Trophoblast cell (in vitro differentiated cells and primary cell): Measurements from ENCODE around the gene GINS3.

Experiments used
- DNase-seq, 2 donors: peaks; one replicate each; pipeline ENCODE4 v3.0.0-alpha.2; 2016
- H2AFZ ChIP-seq: 2 replicates; pipeline ENCODE4 v1.6.1; 2013; ENCODE audit warnings: low read length, moderate library complexity, mild to moderate bottlenecking; ENCODE audit not compliant: insufficient read depth, poor library complexity
- H2AK5ac ChIP-seq: 2 replicates; pipeline ENCODE4 v1.6.1; 2013; ENCODE audit warnings: mild to moderate bottlenecking, low read length
- H2BK120ac ChIP-seq: 2 replicates; pipeline ENCODE4 v1.6.1; 2013; ENCODE audit warnings: low read length, mild to moderate bottlenecking, moderate library complexity; ENCODE audit not compliant: insufficient read depth, poor library complexity
- H2BK12ac ChIP-seq: 2 replicates; pipeline ENCODE4 v1.6.1; 2013; ENCODE audit warnings: mild to moderate bottlenecking, low read length, moderate library complexity
- H2BK5ac ChIP-seq: 2 replicates; pipeline ENCODE4 v1.6.1; 2013; ENCODE audit warnings: low read length, low read depth, moderate library complexity, mild to moderate bottlenecking; ENCODE audit not compliant: poor library complexity
- H3K14ac ChIP-seq: 2 replicates; pipeline ENCODE4 v1.6.1; 2013; ENCODE audit warnings: mild to moderate bottlenecking, low read length
- H3K18ac ChIP-seq: 2 replicates; pipeline ENCODE4 v1.6.1; 2013; ENCODE audit warnings: mild to moderate bottlenecking, low read length
- H3K23ac ChIP-seq: 2 replicates; pipeline ENCODE4 v1.6.1; 2013; ENCODE audit warnings: low read length
- H3K27ac ChIP-seq: 2 replicates; pipeline ENCODE4 v1.5.1; 2013; ENCODE audit warnings: low read depth, mild to moderate bottlenecking, inconsistent platforms, low read length, moderate library complexity
- H3K27me3 ChIP-seq: 2 replicates; pipeline ENCODE4 v1.6.1; 2013; ENCODE audit warnings: inconsistent platforms, mild to moderate bottlenecking, low read length, moderate library complexity; ENCODE audit not compliant: insufficient read depth
- H3K36me3 ChIP-seq, 2 experiments: 1 replicate in 1 of 2; 2 replicates in 1 of 2; pipeline ENCODE4 v1.6.1; 2013; ENCODE audit warnings: low read length in 2 of 2, mild to moderate bottlenecking in 2 of 2, moderate library complexity in 1 of 2; ENCODE audit not compliant: insufficient read depth in 2 of 2, control insufficient read depth in 1 of 2
- H3K4ac ChIP-seq: 2 replicates; pipeline ENCODE4 v1.6.1; 2013; ENCODE audit warnings: low read depth, mild to moderate bottlenecking, low read length, moderate library complexity
- H3K4me1 ChIP-seq, 2 experiments: 1 replicate in 1 of 2; 2 replicates in 1 of 2; pipeline ENCODE4 v1.6.1; 2013; ENCODE audit warnings: low read length in 2 of 2, mild to moderate bottlenecking in 2 of 2, moderate library complexity in 1 of 2; ENCODE audit not compliant: insufficient read depth in 2 of 2, control insufficient read depth in 1 of 2
- H3K4me2 ChIP-seq: 2 replicates; pipeline ENCODE4 v1.6.1; 2013; ENCODE audit warnings: inconsistent platforms, mild to moderate bottlenecking, low read length, moderate library complexity
- H3K4me3 ChIP-seq: 2 replicates; pipeline ENCODE4 v1.5.1; 2013; ENCODE audit warnings: mild to moderate bottlenecking, low read depth, low read length, inconsistent platforms
- H3K79me1 ChIP-seq: one replicate; pipeline ENCODE4 v1.6.1; 2013; ENCODE audit warnings: low read length
- H3K79me2 ChIP-seq: 2 replicates; pipeline ENCODE4 v1.6.1; 2013; ENCODE audit warnings: low read length, mild to moderate bottlenecking; ENCODE audit not compliant: control insufficient read depth, insufficient read depth, poor library complexity
- H3K9ac ChIP-seq: 2 replicates; pipeline ENCODE4 v1.6.1; 2013; ENCODE audit warnings: mild to moderate bottlenecking, low read length
- H3K9me3 ChIP-seq: 2 replicates; pipeline ENCODE4 v1.6.1; 2013; ENCODE audit warnings: low read depth, mild to moderate bottlenecking, control low read depth, inconsistent platforms, low read length; ENCODE audit not compliant: insufficient read depth
- H4K12ac ChIP-seq: 2 replicates; pipeline ENCODE4 v1.6.1; 2013; ENCODE audit warnings: low read depth, mild to moderate bottlenecking, low read length, moderate library complexity
- H4K8ac ChIP-seq: 2 replicates; pipeline ENCODE4 v1.6.1; 2013; ENCODE audit warnings: low read depth, mild to moderate bottlenecking, low read length, moderate library complexity
- H4K91ac ChIP-seq: one replicate; pipeline ENCODE4 v1.6.1; 2013; ENCODE audit warnings: low read depth, mild to moderate bottlenecking, low read length, moderate library complexity
- WGBS: extraction: QIAGEN DNeasy Blood & Tissue Kit; methylation state at CpG from one replicate; pipeline ENCODE4 v1.1.7; 2013; ENCODE audit warnings: missing lambda C conversion rate; ENCODE audit not compliant: insufficient read length, insufficient coverage; ENCODE audit errors: extremely low coverage; 5-methylcytosine and 5-hydroxymethylcytosine counted together

Gene GINS3

GRCh38 chr16:58371841-58372240 is 20.4 kb upstream of the GINS3 start:
- no peaks in the 10 kb centered on the region for H3K79me2 ChIP-seq
- H3K9ac ChIP-seq: no peak overlapping the region
- no peak overlapping the region for H2AK5ac ChIP-seq
- no peak overlapping the region for H2AFZ ChIP-seq
- H3K4ac ChIP-seq: no peak overlapping the region
- no peak overlapping the region for H2BK12ac ChIP-seq
- H3K9me3 ChIP-seq: no peaks in the 10 kb centered on the region
- DNase-seq: no peak
- H2BK5ac ChIP-seq: no peak overlapping the region
- H3K23ac ChIP-seq: no peak overlapping the region
- H3K18ac ChIP-seq: no peak overlapping the region
- H3K14ac ChIP-seq: no peak overlapping the region
- no peak overlapping the region for H2BK120ac ChIP-seq
- H3K27ac ChIP-seq: no peak overlapping the region
- no peaks in the 10 kb centered on the region for H3K27me3 ChIP-seq
- no peaks in the 10 kb centered on the region for H3K36me3 ChIP-seq
- no CpG with 5 or more reads among the region's 2 CpGs for WGBS
- no peak overlapping the region for H4K8ac ChIP-seq
- H4K91ac ChIP-seq: no peak overlapping the region
- H3K4me1 ChIP-seq: no peaks in the 10 kb centered on the region
- H4K12ac ChIP-seq: no peak overlapping the region
- H3K79me1 ChIP-seq: no peaks in the 10 kb centered on the region
- H3K4me3 ChIP-seq: no peak overlapping the region
- H3K4me2 ChIP-seq: no peak overlapping the region

- Histone ChIP-seq H3K79me1 (no peaks in the 10 kb centered on the region), H3K4me2 (no peak overlapping the region), H2BK5ac (no peak overlapping the region), H2AFZ (no peak overlapping the region), H3K36me3 (no peaks in the 10 kb centered on the region), H3K79me2 (no peaks in the 10 kb centered on the region), H3K27me3 (no peaks in the 10 kb centered on the region), H3K18ac (no peak overlapping the region), H3K14ac (no peak overlapping the region), H3K23ac (no peak overlapping the region), H3K27ac (no peak overlapping the region), H2BK12ac (no peak overlapping the region), H3K4ac (no peak overlapping the region), H4K12ac (no peak overlapping the region), H3K4me1 (no peaks in the 10 kb centered on the region), H4K8ac (no peak overlapping the region), H2AK5ac (no peak overlapping the region), H3K9me3 (peaks cover 2% of the 10 kb centered on the region), H4K91ac (no peak overlapping the region), H3K4me3 (no peak overlapping the region), H3K9ac (no peak overlapping the region), H2BK120ac (no peak overlapping the region)
- no peak for DNase-seq
Observed at GRCh38 chr16:58375386-58375785, 16.9 kb upstream of the GINS3 start.

GRCh38 chr16:58377932-58378331 is 14.3 kb upstream of the GINS3 start:
- no peak overlapping the region for H3K4me3 ChIP-seq
- H3K79me1 ChIP-seq: no peaks in the 10 kb centered on the region
- no peak overlapping the region for H3K27ac ChIP-seq
- H2BK12ac ChIP-seq: no peak overlapping the region
- no peak overlapping the region for H2BK120ac ChIP-seq
- no peak overlapping the region for H2BK5ac ChIP-seq
- no peak overlapping the region for H3K9ac ChIP-seq
- no peaks in the 10 kb centered on the region for H3K4me1 ChIP-seq
- H3K4ac ChIP-seq: no peak overlapping the region
- H3K23ac ChIP-seq: no peak overlapping the region
- DNase-seq: no peak
- no peak overlapping the region for H3K4me2 ChIP-seq
- H2AK5ac ChIP-seq: no peak overlapping the region
- no peak overlapping the region for H2AFZ ChIP-seq
- H4K12ac ChIP-seq: no peak overlapping the region
- H3K9me3 ChIP-seq: peaks cover 2% of the 10 kb centered on the region
- no CpG with 5 or more reads among the region's 4 CpGs for WGBS
- no peaks in the 10 kb centered on the region for H3K79me2 ChIP-seq
- H4K8ac ChIP-seq: no peak overlapping the region
- no peak overlapping the region for H3K18ac ChIP-seq
- H3K36me3 ChIP-seq: no peaks in the 10 kb centered on the region
- H3K14ac ChIP-seq: no peak overlapping the region
- H3K27me3 ChIP-seq: no peaks in the 10 kb centered on the region
- H4K91ac ChIP-seq: no peak overlapping the region

DNA sequence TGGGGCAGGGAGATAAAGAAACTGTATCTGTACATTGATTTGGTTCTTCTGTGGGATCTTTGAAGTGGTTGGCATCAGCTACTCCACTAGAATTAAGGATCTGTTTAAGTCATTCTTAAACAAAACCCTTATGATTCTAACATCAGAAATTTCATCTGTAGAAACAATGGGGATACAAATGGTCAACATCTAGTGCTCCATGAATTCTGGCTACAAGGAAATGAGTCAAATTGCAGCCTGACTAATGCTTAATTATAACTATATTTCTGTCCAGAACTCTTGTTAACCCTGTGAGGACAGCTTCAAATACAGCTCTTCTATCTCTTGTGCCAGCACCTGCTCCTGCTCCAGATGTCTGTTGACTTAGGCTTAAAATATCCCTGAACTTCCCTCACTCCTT is 13.9 kb upstream of the GINS3 start:
- Histone ChIP-seq H3K27me3 (no peaks in the 10 kb centered on the region), H3K9ac (no peak overlapping the region), H2AFZ (no peak overlapping the region), H3K14ac (no peak overlapping the region), H3K4me1 (no peaks in the 10 kb centered on the region), H2BK12ac (no peak overlapping the region), H2BK5ac (no peak overlapping the region), H3K23ac (no peak overlapping the region), H3K36me3 (no peaks in the 10 kb centered on the region), H3K4me3 (no peak overlapping the region), H3K4me2 (no peak overlapping the region), H3K79me2 (no peaks in the 10 kb centered on the region), H3K18ac (no peak overlapping the region), H4K12ac (no peak overlapping the region), H3K79me1 (no peaks in the 10 kb centered on the region), H2BK120ac (no peak overlapping the region), H3K9me3 (peaks cover 2% of the 10 kb centered on the region), H4K8ac (no peak overlapping the region), H3K27ac (no peak overlapping the region), H4K91ac (no peak overlapping the region), H3K4ac (no peak overlapping the region), H2AK5ac (no peak overlapping the region)
- DNase-seq: no peak

DNA sequence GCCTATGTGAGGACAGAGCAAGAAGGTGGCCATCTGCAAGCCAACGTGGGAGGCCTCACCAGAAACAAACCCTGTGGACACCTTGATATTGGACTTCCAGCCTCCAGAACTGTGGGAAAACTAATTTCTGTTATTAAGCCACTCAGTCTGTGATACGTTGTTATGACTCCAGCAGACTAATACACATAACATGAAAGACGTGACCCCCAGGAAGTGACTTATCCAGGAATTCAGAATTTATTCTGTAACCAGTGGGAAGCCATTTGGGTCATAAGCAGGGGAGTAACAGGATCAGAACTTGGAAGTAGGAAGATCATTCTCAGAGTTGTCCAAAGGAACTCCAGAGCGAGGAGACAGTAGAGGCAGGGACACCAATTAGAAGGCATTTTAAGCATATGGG is 12.5 kb upstream of the GINS3 start:
- no CpG with 5 or more reads among the region's 4 CpGs for WGBS
- no peak overlapping the region for H4K91ac ChIP-seq

More for the DNA sequence above, 12.5 kb upstream of the GINS3 start:
- no peak overlapping the region for H4K12ac ChIP-seq
- H3K79me2 ChIP-seq: no peaks in the 10 kb centered on the region
- no peak overlapping the region for H3K4me2 ChIP-seq
- H4K8ac ChIP-seq: no peak overlapping the region
- no peak overlapping the region for H3K18ac ChIP-seq
- H3K36me3 ChIP-seq: no peaks in the 10 kb centered on the region
- no peak overlapping the region for H2BK120ac ChIP-seq
- H3K27me3 ChIP-seq: no peaks in the 10 kb centered on the region
- H3K23ac ChIP-seq: no peak overlapping the region
- H3K4me3 ChIP-seq: no peak overlapping the region
- no peak overlapping the region for H3K14ac ChIP-seq
- no peak overlapping the region for H3K4ac ChIP-seq
- DNase-seq: no peak
- no peak overlapping the region for H2AK5ac ChIP-seq
- H3K9ac ChIP-seq: no peak overlapping the region
- no peak overlapping the region for H3K27ac ChIP-seq
- H2BK5ac ChIP-seq: no peak overlapping the region
- H3K4me1 ChIP-seq: no peaks in the 10 kb centered on the region
- peaks cover 2% of the 10 kb centered on the region for H3K9me3 ChIP-seq
- H3K79me1 ChIP-seq: no peaks in the 10 kb centered on the region
- no peak overlapping the region for H2BK12ac ChIP-seq
- H2AFZ ChIP-seq: no peak overlapping the region
